H1 (cell line): Measurements from ENCODE around the gene BPHL. TPM values are rescaled to one million over a fixed set of nuclear protein-coding genes. Genes with fewer than 3 reads are reported as not detected.

Experiments
- TEAD4 ChIP-seq: IDR thresholded peaks from 2 replicates; pipeline ENCODE4 v1.6.1; 2012; ENCODE audit warnings: low read depth, low read length, inconsistent platforms, mixed read lengths
- polyA plus RNA-seq, 7 experiments: library from polyadenylated mRNA; depleted of rRNA in 3 of 7; stranded (reverse) in 5 of 7; unstranded in 2 of 7; fragments of >200 nt in 5 of 7; fragments of 200-250 nt in 2 of 7; gene quantifications; 1 replicate in 5 of 7; 2 replicates in 1 of 7; 4 replicates in 1 of 7; pipeline versions ENCODE4 v1.2.1 to v1.2.3, GENCODE V29; 2011 to 2013; ENCODE audit warnings: missing spikeins in 2 of 7, mixed read lengths in 2 of 7
- total RNA-seq: library from RNA; stranded (reverse); fragmentation: NEBNext Ultra II Directional; extraction: Animal tissue kit (Norgen Biotek cat#: 25700); gene quantifications from 2 replicates; pipeline ENCODE4 v1.2.1, GENCODE V29; 2021
- TF ChIP-seq, protein P1 (sequence below): fragments of 300-600 bp; sonication (generic); IDR thresholded peaks from 2 replicates; pipeline ENCODE4 v1.7.1; 2012; ENCODE audit warnings: low read length, moderate library complexity, mild to moderate bottlenecking, inconsistent platforms; ENCODE audit not compliant: insufficient replicate concordance

The BPHL gene
- total and polyA plus RNA-seq, 2 of the 8 experiments (the other 6 are each of a cell fraction or from before 2014, with no cell fraction given), result 24.4 to 36.4 TPM

GRCh38 chr6:3085074-3085473 is 33.4 kb upstream of the BPHL start (continued):
- TF ChIP-seq, protein P1, sequence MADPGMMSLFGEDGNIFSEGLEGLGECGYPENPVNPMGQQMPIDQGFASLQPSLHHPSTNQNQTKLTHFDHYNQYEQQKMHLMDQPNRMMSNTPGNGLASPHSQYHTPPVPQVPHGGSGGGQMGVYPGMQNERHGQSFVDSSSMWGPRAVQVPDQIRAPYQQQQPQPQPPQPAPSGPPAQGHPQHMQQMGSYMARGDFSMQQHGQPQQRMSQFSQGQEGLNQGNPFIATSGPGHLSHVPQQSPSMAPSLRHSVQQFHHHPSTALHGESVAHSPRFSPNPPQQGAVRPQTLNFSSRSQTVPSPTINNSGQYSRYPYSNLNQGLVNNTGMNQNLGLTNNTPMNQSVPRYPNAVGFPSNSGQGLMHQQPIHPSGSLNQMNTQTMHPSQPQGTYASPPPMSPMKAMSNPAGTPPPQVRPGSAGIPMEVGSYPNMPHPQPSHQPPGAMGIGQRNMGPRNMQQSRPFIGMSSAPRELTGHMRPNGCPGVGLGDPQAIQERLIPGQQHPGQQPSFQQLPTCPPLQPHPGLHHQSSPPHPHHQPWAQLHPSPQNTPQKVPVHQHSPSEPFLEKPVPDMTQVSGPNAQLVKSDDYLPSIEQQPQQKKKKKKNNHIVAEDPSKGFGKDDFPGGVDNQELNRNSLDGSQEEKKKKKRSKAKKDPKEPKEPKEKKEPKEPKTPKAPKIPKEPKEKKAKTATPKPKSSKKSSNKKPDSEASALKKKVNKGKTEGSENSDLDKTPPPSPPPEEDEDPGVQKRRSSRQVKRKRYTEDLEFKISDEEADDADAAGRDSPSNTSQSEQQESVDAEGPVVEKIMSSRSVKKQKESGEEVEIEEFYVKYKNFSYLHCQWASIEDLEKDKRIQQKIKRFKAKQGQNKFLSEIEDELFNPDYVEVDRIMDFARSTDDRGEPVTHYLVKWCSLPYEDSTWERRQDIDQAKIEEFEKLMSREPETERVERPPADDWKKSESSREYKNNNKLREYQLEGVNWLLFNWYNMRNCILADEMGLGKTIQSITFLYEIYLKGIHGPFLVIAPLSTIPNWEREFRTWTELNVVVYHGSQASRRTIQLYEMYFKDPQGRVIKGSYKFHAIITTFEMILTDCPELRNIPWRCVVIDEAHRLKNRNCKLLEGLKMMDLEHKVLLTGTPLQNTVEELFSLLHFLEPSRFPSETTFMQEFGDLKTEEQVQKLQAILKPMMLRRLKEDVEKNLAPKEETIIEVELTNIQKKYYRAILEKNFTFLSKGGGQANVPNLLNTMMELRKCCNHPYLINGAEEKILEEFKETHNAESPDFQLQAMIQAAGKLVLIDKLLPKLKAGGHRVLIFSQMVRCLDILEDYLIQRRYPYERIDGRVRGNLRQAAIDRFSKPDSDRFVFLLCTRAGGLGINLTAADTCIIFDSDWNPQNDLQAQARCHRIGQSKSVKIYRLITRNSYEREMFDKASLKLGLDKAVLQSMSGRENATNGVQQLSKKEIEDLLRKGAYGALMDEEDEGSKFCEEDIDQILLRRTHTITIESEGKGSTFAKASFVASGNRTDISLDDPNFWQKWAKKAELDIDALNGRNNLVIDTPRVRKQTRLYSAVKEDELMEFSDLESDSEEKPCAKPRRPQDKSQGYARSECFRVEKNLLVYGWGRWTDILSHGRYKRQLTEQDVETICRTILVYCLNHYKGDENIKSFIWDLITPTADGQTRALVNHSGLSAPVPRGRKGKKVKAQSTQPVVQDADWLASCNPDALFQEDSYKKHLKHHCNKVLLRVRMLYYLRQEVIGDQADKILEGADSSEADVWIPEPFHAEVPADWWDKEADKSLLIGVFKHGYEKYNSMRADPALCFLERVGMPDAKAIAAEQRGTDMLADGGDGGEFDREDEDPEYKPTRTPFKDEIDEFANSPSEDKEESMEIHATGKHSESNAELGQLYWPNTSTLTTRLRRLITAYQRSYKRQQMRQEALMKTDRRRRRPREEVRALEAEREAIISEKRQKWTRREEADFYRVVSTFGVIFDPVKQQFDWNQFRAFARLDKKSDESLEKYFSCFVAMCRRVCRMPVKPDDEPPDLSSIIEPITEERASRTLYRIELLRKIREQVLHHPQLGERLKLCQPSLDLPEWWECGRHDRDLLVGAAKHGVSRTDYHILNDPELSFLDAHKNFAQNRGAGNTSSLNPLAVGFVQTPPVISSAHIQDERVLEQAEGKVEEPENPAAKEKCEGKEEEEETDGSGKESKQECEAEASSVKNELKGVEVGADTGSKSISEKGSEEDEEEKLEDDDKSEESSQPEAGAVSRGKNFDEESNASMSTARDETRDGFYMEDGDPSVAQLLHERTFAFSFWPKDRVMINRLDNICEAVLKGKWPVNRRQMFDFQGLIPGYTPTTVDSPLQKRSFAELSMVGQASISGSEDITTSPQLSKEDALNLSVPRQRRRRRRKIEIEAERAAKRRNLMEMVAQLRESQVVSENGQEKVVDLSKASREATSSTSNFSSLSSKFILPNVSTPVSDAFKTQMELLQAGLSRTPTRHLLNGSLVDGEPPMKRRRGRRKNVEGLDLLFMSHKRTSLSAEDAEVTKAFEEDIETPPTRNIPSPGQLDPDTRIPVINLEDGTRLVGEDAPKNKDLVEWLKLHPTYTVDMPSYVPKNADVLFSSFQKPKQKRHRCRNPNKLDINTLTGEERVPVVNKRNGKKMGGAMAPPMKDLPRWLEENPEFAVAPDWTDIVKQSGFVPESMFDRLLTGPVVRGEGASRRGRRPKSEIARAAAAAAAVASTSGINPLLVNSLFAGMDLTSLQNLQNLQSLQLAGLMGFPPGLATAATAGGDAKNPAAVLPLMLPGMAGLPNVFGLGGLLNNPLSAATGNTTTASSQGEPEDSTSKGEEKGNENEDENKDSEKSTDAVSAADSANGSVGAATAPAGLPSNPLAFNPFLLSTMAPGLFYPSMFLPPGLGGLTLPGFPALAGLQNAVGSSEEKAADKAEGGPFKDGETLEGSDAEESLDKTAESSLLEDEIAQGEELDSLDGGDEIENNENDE, result no peak
- no peak for TF ChIP-seq TEAD4
- TF ChIP-seq, all 59 proteins: peak for 0
